ENCODE measurements around the gene TNPO1. TPM values are rescaled to one million over a fixed set of nuclear protein-coding genes. Genes with fewer than 3 reads are reported as not detected.

TNPO1 gene
- total and polyA plus RNA-seq, 2 experiments from 2014 or later, result 53.5 to 128 TPM

GRCh38 chr5:72947498-72947897 lies 131.0 kb downstream of the TNPO1 start:
- TF ChIP-seq EZH2phosphoT487 (IDR thresholded peaks at IDR 0.05; ENCODE audit: low read depth, severe bottlenecking, unreplicated experiment), result no peak
- TF ChIP-seq EZH2 (IDR thresholded peaks at IDR 0.05; ENCODE audit: borderline replicate concordance), result no peak
- no peak for TF ChIP-seq CTCF (IDR thresholded peaks at IDR 0.05; ENCODE audit: poor library complexity)
- H3K27ac ChIP-seq, result no peak overlapping the region
- no peaks in the 10 kb centered on the region for H3K9me3 ChIP-seq (ENCODE audit: low read depth)
- H3K36me3 ChIP-seq (replicated peaks; ENCODE audit: insufficient read depth, low read depth), result no peaks in the 10 kb centered on the region
- no peaks in the 10 kb centered on the region for H3K79me2 ChIP-seq
- no peaks in the 10 kb centered on the region for H3K9me2 ChIP-seq (replicated peaks; ENCODE audit: insufficient read depth)
- no peak overlapping the region for H2AFZ ChIP-seq
- H3K4me2 ChIP-seq, result no peak overlapping the region
- no peaks in the 10 kb centered on the region for H4K20me1 ChIP-seq (ENCODE audit: insufficient read depth, poor library complexity, severe bottlenecking)
- H3K4me3 ChIP-seq, result no peak overlapping the region
- no peaks in the 10 kb centered on the region for H3K4me1 ChIP-seq (ENCODE audit: insufficient read depth)
- H3K27me3 ChIP-seq, result no peaks in the 10 kb centered on the region
- no peak for DNase-seq (ENCODE audit: low spot score)

GRCh38 chr5:72949481-72949880 lies 133.0 kb downstream of the TNPO1 start:
- no peak overlapping the region for H3K4me2 ChIP-seq
- H3K9me2 ChIP-seq (replicated peaks; ENCODE audit: insufficient read depth), result no peaks in the 10 kb centered on the region
- no peak overlapping the region for H3K4me3 ChIP-seq
- DNase-seq (ENCODE audit: low spot score), result no peak
- no peaks in the 10 kb centered on the region for H3K36me3 ChIP-seq (replicated peaks; ENCODE audit: insufficient read depth, low read depth)
- TF ChIP-seq EZH2phosphoT487 (IDR thresholded peaks at IDR 0.05; ENCODE audit: low read depth, severe bottlenecking, unreplicated experiment), result no peak
- TF ChIP-seq EZH2 (IDR thresholded peaks at IDR 0.05; ENCODE audit: borderline replicate concordance), result no peak
- no peak for TF ChIP-seq CTCF (IDR thresholded peaks at IDR 0.05; ENCODE audit: poor library complexity)
- H3K27ac ChIP-seq, result no peak overlapping the region
- no peaks in the 10 kb centered on the region for H4K20me1 ChIP-seq (ENCODE audit: insufficient read depth, poor library complexity, severe bottlenecking)
- no peaks in the 10 kb centered on the region for H3K27me3 ChIP-seq
- no peaks in the 10 kb centered on the region for H3K4me1 ChIP-seq (ENCODE audit: insufficient read depth)
- H3K9me3 ChIP-seq (ENCODE audit: low read depth), result no peaks in the 10 kb centered on the region
- H3K79me2 ChIP-seq, result no peaks in the 10 kb centered on the region
- no peak overlapping the region for H2AFZ ChIP-seq

GRCh38 chr5:72951671-72952468 lies 135.4 kb downstream of the TNPO1 start:
- DNase-seq (ENCODE audit: low spot score), result no peak
- Histone ChIP-seq H3K4me2 (no peak overlapping the region), H3K4me3 (no peak overlapping the region), H3K27ac (no peak overlapping the region), H3K4me1 (ENCODE audit: insufficient read depth) (peaks cover 4% of the 10 kb centered on the region), H2AFZ (no peak overlapping the region), H3K9me3 (ENCODE audit: low read depth) (no peaks in the 10 kb centered on the region), H3K36me3 (replicated peaks; ENCODE audit: insufficient read depth, low read depth) (no peaks in the 10 kb centered on the region), H3K27me3 (no peaks in the 10 kb centered on the region), H3K79me2 (peaks cover under 1% of the 10 kb centered on the region), H3K9me2 (replicated peaks; ENCODE audit: insufficient read depth) (no peaks in the 10 kb centered on the region), H4K20me1 (ENCODE audit: insufficient read depth, poor library complexity, severe bottlenecking) (no peaks in the 10 kb centered on the region)
- 89% methylated on average over 7 of the region's 7 CpGs for WGBS (ENCODE audit: low lambda C conversion rate, missing lambda C conversion rate)
- TF ChIP-seq EZH2phosphoT487 (IDR thresholded peaks at IDR 0.05; ENCODE audit: low read depth, severe bottlenecking, unreplicated experiment) (no peak), CTCF (IDR thresholded peaks at IDR 0.05; ENCODE audit: poor library complexity) (no peak), EZH2 (IDR thresholded peaks at IDR 0.05; ENCODE audit: borderline replicate concordance) (no peak)
